ENCODE measurements around the gene PARP6.

The PARP6 gene

DNA sequence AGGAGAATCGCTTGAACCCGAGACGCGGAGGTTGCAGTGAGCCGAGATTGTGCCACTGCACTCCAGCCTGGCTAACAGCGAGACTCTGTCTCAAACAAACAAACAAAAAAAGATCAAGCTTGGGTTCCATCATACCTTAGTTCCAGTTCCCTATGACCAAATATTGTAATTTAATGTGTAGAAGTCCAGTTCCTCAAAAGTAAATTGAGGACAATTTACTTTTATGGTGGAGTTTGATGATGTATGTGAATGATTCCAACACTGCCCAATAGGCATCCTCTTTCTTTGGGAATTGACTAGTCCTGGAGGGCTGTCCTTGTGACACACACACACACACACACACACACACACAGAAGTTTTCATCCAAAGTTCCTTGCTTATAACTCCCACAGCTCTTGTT lies 38.6 kb downstream of the PARP6 start:
- DNase-seq (ENCODE audit: low read depth, low spot score), result no peak

GRCh38 chr15:72231833-72232478 lies 40.4 kb downstream of the PARP6 start:
- no peak for DNase-seq (ENCODE audit: low read depth, low spot score)
- peak overlapping the region; percentile 96 for H3K27ac ChIP-seq

More for the DNA sequence above, 38.6 kb downstream of the PARP6 start:
- no peak overlapping the region for H3K27ac ChIP-seq

- H3K27ac ChIP-seq, result peak within 1 kb of the TSS; percentile 96
- DNase-seq (ENCODE audit: low read depth, low spot score), result peak; percentile 96
Observed at GRCh38 chr15:72231066-72231832, 41.1 kb downstream of the PARP6 start, which contains the start of gene PKM. PKM (minus strand) TSS chr15:72231190; CDS start chr15:72219097, 12,093 bp downstream.

- DNase-seq (ENCODE audit: low read depth, low spot score), result no peak
- H3K27ac ChIP-seq, result peak overlapping the region; percentile 96
Observed at GRCh38 chr15:72230197-72231065, 41.9 kb downstream of the PARP6 start.

GRCh38 chr15:72229947-72230196 lies 42.5 kb downstream of the PARP6 start:
- H3K27ac ChIP-seq, result peak overlapping the region; percentile 96
- no peak for DNase-seq (ENCODE audit: low read depth, low spot score)

DNA sequence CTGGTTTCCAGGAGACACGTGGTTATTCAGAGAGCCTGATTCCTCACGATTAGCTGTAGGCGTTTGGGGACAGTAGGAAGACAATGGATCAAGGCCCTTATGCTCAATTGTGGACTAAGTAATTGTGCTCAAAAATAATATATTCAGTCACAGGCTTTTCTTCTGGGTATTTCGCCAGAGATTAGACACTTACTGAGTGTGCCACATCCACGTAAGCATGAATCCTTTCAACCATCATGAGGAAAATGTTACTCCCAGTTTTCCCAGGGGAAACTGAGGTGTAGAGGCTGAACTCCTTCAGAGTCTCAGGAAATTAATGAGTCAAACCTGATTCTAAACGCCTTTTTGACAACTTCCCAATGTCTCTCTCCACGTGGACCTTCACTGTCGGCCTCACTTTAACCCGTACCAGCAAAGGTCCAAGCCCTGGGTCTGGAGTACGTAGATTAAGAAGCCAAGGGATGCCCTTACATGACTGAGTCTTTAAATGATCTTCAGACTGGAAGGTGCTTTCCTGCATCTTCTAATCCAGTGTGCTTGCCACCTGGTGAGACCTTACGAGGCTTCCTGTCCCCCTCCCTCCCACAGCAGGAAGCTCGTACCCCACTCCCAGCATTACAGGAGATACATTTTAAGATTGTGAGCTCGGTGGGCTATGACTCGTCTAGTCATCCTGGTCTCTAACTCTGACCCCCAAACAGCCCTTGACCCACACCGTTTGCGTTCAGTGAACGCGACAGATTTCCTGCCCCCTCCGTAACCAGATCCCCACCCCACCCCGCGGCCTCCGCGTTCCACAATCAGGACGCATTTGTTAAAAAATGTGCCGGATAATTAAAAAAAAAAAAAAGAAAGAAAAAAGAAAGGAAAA lies 43.0 kb downstream of the PARP6 start:
- no peak for DNase-seq (ENCODE audit: low read depth, low spot score)
- H3K27ac ChIP-seq, result peak overlapping the region; percentile 96

DNA sequence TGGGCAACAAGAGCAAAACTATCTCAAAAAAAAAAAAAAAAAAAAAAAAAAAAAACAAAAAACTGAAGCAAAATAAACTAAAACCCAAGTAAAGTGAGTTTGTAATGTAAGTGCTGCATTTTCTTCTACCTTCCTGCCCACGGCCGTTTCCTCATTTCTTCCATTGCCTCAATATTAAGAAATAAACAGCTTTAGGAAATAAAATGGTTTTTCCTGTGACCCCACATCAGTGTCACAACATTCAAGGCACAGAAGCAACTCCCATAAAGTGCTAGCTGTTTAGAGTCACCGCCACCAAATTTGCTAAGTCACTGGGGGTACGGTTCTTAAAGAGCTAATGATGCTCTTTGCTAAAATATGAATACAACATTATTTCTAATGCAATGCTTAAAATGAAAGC lies 44.6 kb downstream of the PARP6 start:
- DNase-seq (ENCODE audit: low read depth, low spot score), result no peak
- peak overlapping the region; percentile 96 for H3K27ac ChIP-seq

DNA sequence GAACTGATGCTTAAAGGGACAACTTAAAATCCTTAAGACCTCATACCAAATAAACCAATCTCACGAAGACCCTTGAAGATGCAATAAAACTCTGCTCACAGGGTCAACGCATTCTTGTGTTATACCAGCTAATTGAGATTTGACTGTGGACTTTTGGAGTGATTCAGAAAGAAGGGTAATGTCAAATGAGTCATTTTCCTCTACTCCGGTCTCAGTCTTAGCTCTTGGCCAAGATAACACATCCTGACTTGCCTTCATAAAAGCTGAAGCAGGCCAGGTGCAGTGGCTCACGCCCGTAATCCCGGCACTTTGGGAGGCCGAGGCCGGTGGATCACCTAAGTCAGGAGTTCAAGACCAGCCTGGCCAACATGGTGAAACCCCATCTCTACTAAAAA lies 45.2 kb downstream of the PARP6 start:
- DNase-seq (ENCODE audit: low read depth, low spot score), result peak; percentile 91
- H3K27ac ChIP-seq, result peak overlapping the region; percentile 96

- no peak for DNase-seq (ENCODE audit: low read depth, low spot score)
- H3K27ac ChIP-seq, result peak overlapping the region; percentile 96
Observed at GRCh38 chr15:72223278-72223677, 49.1 kb downstream of the PARP6 start.

DNA sequence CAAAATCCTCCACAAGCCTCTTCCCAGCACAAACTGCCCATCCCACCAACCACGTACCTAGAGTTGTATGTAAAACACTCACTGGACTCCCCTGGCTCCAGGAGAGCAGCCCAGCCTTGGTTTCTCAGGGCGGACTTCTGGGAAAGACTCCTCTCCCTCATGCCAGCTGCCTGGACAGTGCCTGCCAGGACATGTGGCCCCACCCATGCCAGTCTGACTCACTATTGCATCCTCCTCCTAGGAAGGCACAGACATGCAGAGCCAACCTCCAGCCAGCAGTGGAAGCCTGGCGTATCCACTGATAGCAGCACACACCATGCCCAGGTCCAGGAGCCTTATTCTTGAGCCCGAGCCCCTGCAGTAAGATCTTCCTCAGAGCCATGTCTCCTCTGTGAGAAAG lies 50.0 kb downstream of the PARP6 start:
- peak; percentile 81 for DNase-seq (ENCODE audit: low read depth, low spot score)
- H3K27ac ChIP-seq, result peak overlapping the region; percentile 96

GRCh38 chr15:72220687-72221086 lies 51.7 kb downstream of the PARP6 start:
- no peak for DNase-seq (ENCODE audit: low read depth, low spot score)
- H3K27ac ChIP-seq, result peak overlapping the region; percentile 96

DNA sequence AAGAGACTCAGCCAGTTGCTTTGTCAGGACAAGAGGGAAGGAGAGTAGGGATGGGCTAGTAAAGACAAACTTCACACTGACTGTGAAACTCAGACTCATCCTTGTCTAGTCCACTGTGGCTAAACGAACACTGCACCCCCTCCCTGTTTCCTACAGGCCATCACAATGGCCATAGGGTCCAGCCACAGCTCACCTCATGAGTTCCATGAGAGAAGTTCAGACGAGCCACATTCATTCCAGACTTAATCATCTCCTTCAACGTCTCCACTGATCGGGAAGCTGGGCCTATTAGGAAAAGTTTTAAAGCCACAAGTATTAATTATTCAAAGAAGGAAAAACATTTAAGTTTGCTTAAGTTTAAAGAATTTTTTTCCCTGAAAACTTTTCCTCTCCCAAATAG lies 55.1 kb downstream of the PARP6 start:
- H3K27ac ChIP-seq, result peak overlapping the region; percentile 96
- no peak for DNase-seq (ENCODE audit: low read depth, low spot score)

DNA sequence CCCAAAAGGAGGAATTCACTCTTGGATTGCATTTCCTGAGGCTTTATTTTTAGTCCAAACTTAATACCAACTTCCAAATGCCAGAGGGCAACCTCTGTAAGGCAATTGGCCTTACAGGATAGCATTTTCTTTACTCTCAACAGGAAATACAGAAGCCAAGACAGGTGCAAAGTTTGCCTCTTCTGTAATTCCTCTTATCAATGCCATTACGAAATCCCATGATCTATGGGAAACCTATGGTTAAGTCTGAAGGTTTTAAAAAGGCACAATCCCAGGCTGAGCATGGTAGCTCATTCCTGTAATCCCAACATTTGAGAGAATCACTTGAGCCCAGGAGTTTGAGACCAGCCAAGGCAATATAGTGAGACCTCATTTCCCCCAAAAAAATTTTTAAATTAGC lies 56.3 kb downstream of the PARP6 start:
- no peak for DNase-seq (ENCODE audit: low read depth, low spot score)
- H3K27ac ChIP-seq, result peak overlapping the region; percentile 96

DNA sequence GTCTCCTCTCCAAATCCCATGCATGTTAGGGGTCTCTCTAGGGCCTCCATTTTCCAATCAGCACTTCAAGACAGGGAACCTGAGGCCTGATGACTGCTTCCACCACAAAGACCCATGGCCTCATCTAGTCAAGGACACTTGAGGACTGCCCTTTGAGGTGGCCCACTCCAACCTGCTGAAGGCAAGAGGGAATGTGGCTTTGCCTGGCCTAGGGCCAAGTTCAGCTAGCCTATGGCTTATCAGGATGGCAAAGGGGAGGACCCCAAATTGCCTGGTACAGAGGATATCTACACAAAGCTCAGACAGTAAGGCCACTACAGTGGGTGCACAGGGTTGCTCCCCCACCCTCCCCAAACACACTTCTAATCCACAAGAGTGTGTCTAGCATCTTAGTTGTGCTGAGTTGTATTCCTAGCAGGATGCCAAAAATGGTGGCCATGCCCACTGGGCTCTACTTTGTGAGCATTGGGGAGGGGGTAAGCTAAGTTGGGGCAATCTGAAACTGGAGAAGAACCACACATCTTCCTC lies 64.7 kb downstream of the PARP6 start:
- DNase-seq (ENCODE audit: low read depth, low spot score), result no peak
- peak overlapping the region; percentile 97 for H3K27ac ChIP-seq

DNA sequence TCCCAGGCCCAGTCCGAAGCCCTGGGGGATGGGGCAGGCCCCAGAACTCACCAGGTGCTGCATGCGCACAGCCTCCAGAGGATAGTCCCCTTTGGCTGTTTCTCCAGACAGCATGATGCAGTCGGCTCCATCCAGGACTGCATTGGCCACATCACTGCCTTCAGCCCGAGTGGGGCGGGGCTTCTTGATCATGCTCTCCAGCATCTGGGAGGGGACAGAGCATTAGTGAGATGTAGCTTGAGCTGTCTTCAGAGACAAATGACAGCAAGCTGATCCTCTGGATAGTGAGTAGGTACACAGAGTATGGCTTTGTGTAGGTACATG lies 65.7 kb downstream of the PARP6 start:
- no peak for DNase-seq (ENCODE audit: low read depth, low spot score)
- peak overlapping the region; percentile 97 for H3K27ac ChIP-seq

- H3K27ac ChIP-seq, result peak overlapping the region; percentile 97
- no peak for DNase-seq (ENCODE audit: low read depth, low spot score)
Observed at GRCh38 chr15:72205896-72206676, 66.3 kb downstream of the PARP6 start.

DNA sequence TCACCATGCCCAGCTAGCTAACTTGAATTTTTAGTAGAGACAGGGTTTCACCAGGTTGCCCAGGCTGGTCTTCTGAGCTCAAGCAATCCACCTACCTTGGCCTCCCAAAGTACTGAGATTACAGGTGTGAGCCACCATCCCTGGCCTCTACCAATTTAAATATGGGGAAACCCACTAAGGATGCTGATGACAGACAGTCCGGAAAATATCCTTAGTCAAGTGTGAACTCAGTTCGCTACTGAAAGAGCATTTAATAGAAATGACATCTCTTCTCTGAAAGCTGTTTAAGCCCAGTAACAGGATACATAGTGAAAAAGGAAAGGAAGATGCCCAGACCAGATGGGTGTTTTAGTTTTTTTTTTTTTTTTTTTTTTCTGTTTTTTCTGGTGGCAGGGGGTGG lies 67.1 kb downstream of the PARP6 start:
- no peak for DNase-seq (ENCODE audit: low read depth, low spot score)
- H3K27ac ChIP-seq, result peak overlapping the region; percentile 97

- peak overlapping the region; percentile 97 for H3K27ac ChIP-seq
- DNase-seq (ENCODE audit: low read depth, low spot score), result peak; percentile 93
Observed at GRCh38 chr15:72203507-72203837, 68.9 kb downstream of the PARP6 start.

DNA sequence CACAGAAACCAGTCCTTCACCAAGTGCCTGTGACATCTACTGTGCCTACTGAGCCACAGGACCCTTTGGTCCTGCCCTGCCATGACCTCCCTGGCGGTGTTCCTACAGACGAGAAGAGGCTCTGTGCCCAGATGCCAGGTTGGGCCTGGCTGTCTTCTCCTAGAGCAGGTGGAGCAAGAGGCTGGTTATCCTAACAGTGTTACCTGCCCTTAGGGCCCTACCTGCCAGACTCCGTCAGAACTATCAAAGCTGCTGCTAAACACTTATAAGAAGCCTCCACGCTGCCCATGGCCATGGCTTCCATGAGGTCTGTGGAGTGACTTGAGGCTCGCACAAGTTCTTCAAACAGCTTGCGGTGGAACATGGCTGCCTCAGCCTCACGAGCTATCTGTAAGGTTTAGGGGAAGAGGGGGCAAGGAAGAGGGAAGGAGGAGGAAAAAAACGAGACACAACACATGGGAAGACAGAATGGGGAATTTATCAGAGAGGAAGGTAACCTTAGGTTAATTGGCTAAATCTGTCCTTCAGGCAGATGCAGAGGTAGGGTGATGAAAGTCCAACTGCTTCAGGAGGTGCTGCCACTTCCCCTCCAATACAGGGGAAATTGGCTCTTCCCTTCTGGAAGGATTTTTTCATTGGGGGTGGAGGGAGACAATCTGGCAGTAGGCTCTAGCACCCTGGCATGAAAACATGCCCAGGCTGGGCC lies 69.4 kb downstream of the PARP6 start:
- DNase-seq (ENCODE audit: low read depth, low spot score), result no peak
- H3K27ac ChIP-seq, result peak overlapping the region; percentile 97

Measured in epithelial cell of prostate (primary cell).